HepG2 (cell line): Measurements from ENCODE around the gene VWA7. TPM values are rescaled to one million over a fixed set of nuclear protein-coding genes. Genes with fewer than 3 reads are reported as not detected.

Source experiments
- GMEB2 ChIP-seq: IDR thresholded peaks from 2 replicates; pipeline ENCODE4 v1.6.1; 2016; ENCODE audit warnings: missing biosample characterization, missing genetic modification reagents, low read depth
- POLR2A ChIP-seq, 2 experiments: IDR thresholded peaks; 2 replicates each; pipeline ENCODE4 v1.6.1; 2011; ENCODE audit warnings: low read depth in 2 of 2, low read length in 2 of 2, mild to moderate bottlenecking in 1 of 2, moderate library complexity in 1 of 2; ENCODE audit not compliant: insufficient read depth in 1 of 2
- RNF2 ChIP-seq: fragments of 450-650 bp; conservative IDR thresholded peaks from 2 replicates; pipeline ENCODE4 v1.6.1; 2016; ENCODE audit warnings: low read depth
- STAT5B ChIP-seq: sonication (generic); formaldehyde crosslinking; IDR thresholded peaks from 2 replicates; pipeline ENCODE4 v1.4.0; 2020; ENCODE audit warnings: missing genetic modification reagents
- TEAD2 ChIP-seq: sonication (generic); formaldehyde crosslinking; IDR thresholded peaks from 2 replicates; pipeline ENCODE4 v1.9.0; 2021; ENCODE audit warnings: missing genetic modification reagents
- ZNF205 ChIP-seq: IDR thresholded peaks from 2 replicates; pipeline ENCODE4 v1.6.1; 2018; ENCODE audit warnings: missing biosample characterization, missing genetic modification reagents
- ZNF3 ChIP-seq: IDR thresholded peaks from 2 replicates; pipeline ENCODE4 v1.7.0; 2017; ENCODE audit warnings: inconsistent platforms
- ZNF772 ChIP-seq: sonication (generic); formaldehyde crosslinking; IDR thresholded peaks from 2 replicates; pipeline ENCODE4 v1.5.0; 2020; ENCODE audit warnings: mild to moderate bottlenecking, missing genetic modification reagents
- ZNF839 ChIP-seq: sonication (generic); formaldehyde crosslinking; IDR thresholded peaks from 2 replicates; pipeline ENCODE4 v1.4.0; 2020; ENCODE audit warnings: missing genetic modification reagents, mild to moderate bottlenecking, borderline replicate concordance
- polyA plus RNA-seq, 8 experiments: library from polyadenylated mRNA; depleted of rRNA in 3 of 8; stranded (reverse) in 7 of 8; unstranded in 1 of 8; fragments of >200 nt; fragmentation: Illumina TruSeq in 4 of 8; extraction: Trizol in 4 of 8; gene quantifications; 2 replicates each; pipeline versions ENCODE4 v1.2.1 to v1.2.3, GENCODE V29; 2011 to 2016; ENCODE audit warnings: low read depth in 4 of 8, missing spikeins in 1 of 8, mixed read lengths in 1 of 8; ENCODE audit not compliant: insufficient read depth in 1 of 8
- total RNA-seq, 5 experiments: library from RNA; depleted of rRNA; stranded (reverse); fragments of >200 nt; fragmentation: Illumina TruSeq; extraction: Trizol; gene quantifications; 2 replicates each; pipeline ENCODE4 v1.2.3, GENCODE V29; 2016; ENCODE audit warnings: low read depth in 1 of 5
- TF ChIP-seq, protein P1 (sequence below): fragments of 450-650 bp; IDR thresholded peaks from 2 replicates; pipeline ENCODE4 v1.6.1; 2016
- TF ChIP-seq, protein P2 (sequence below): sonication (generic); formaldehyde crosslinking; IDR thresholded peaks from 2 replicates; pipeline ENCODE4 v1.4.0; 2020; ENCODE audit warnings: missing genetic modification reagents

VWA7 gene
- total and polyA plus RNA-seq, 2 of the 13 experiments (the other 11 are each of a cell fraction or from before 2014, with no cell fraction given) = 0.86 to 3.3 TPM

DNA sequence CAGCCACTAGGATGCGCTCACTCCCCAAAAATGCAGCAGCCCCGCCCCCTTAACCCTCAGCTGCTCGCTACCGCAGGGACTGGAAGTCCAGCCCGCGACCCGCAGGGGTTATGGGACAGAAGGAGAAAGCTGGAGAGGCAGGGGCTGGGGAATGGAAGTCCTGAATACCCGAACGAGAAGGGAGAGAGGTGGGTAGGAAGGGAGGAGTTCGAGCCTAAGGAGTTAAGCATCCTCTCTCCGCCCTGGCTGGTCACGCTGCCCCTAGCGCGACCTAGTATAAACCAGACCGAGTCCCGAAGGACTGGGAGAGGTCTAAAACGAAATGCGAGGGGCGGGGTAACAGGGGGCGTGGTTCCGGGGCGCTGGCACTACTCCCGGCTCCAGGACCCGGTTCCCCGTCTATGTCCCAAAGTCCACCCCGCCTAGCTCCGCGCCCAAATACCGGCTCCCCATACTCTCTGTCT is 47.6 kb downstream of the VWA7 start (continued):
- 0 out of 2 replicates have a peak, but pooled peaks have one; percentile 63 for TF ChIP-seq TEAD2 (CRISPR knock-in tag)
- TF ChIP-seq POLR2A (IDR thresholded peaks at IDR 0.05; ENCODE audit: insufficient read depth in 1 of 2, low read depth in 2 of 2, low read length in 2 of 2) = peak in 1 of 2 experiments; percentile 74; a peak in 2 of 4 replicates
- TF ChIP-seq ZNF839 = no peak
- TF ChIP-seq, protein P1, sequence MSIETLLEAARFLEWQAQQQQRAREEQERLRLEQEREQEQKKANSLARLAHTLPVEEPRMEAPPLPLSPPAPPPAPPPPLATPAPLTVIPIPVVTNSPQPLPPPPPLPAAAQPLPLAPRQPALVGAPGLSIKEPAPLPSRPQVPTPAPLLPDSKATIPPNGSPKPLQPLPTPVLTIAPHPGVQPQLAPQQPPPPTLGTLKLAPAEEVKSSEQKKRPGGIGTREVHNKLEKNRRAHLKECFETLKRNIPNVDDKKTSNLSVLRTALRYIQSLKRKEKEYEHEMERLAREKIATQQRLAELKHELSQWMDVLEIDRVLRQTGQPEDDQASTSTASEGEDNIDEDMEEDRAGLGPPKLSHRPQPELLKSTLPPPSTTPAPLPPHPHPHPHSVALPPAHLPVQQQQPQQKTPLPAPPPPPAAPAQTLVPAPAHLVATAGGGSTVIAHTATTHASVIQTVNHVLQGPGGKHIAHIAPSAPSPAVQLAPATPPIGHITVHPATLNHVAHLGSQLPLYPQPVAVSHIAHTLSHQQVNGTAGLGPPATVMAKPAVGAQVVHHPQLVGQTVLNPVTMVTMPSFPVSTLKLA = peak; percentile 5; the same call in 1 of the 2 replicates
- TF ChIP-seq, protein P2, sequence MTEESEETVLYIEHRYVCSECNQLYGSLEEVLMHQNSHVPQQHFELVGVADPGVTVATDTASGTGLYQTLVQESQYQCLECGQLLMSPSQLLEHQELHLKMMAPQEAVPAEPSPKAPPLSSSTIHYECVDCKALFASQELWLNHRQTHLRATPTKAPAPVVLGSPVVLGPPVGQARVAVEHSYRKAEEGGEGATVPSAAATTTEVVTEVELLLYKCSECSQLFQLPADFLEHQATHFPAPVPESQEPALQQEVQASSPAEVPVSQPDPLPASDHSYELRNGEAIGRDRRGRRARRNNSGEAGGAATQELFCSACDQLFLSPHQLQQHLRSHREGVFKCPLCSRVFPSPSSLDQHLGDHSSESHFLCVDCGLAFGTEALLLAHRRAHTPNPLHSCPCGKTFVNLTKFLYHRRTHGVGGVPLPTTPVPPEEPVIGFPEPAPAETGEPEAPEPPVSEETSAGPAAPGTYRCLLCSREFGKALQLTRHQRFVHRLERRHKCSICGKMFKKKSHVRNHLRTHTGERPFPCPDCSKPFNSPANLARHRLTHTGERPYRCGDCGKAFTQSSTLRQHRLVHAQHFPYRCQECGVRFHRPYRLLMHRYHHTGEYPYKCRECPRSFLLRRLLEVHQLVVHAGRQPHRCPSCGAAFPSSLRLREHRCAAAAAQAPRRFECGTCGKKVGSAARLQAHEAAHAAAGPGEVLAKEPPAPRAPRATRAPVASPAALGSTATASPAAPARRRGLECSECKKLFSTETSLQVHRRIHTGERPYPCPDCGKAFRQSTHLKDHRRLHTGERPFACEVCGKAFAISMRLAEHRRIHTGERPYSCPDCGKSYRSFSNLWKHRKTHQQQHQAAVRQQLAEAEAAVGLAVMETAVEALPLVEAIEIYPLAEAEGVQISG (CRISPR knock-in tag) = no peak; the same call in 1 of the 2 replicates
- TF ChIP-seq ZNF205 (CRISPR knock-in tag) = 0 out of 2 replicates have a peak, but pooled peaks have one; percentile 18
- no peak for TF ChIP-seq ZNF772 (CRISPR knock-in tag)
- TF ChIP-seq GMEB2 (CRISPR knock-in tag) = no peak
- no peak for TF ChIP-seq ZNF3 (CRISPR knock-in tag)
- TF ChIP-seq RNF2 = no peak
- no peak for TF ChIP-seq STAT5B
